Activated CD8-positive, alpha-beta memory T cell treated with anti-CD3 and anti-CD28 coated beads, Interleukin-2, amount 50 U/mL, for 1 hour (primary cell): ENCODE measurements around the gene TRIP13.
A peak's percentile ranks its signal among the peaks of the same experiment; 100 is the strongest.
"Not testable (repeated sequence)": the region's sequence is repeated elsewhere in the genome, so short reads cannot be mapped to it uniquely, and the experiment has no call there.

Experiments used
- DNase-seq: peaks from one replicate; pipeline ENCODE4 v3.0.0-alpha.2; 2020; ENCODE audit errors: extremely low read depth

Gene TRIP13, protein sequence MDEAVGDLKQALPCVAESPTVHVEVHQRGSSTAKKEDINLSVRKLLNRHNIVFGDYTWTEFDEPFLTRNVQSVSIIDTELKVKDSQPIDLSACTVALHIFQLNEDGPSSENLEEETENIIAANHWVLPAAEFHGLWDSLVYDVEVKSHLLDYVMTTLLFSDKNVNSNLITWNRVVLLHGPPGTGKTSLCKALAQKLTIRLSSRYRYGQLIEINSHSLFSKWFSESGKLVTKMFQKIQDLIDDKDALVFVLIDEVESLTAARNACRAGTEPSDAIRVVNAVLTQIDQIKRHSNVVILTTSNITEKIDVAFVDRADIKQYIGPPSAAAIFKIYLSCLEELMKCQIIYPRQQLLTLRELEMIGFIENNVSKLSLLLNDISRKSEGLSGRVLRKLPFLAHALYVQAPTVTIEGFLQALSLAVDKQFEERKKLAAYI

DNA sequence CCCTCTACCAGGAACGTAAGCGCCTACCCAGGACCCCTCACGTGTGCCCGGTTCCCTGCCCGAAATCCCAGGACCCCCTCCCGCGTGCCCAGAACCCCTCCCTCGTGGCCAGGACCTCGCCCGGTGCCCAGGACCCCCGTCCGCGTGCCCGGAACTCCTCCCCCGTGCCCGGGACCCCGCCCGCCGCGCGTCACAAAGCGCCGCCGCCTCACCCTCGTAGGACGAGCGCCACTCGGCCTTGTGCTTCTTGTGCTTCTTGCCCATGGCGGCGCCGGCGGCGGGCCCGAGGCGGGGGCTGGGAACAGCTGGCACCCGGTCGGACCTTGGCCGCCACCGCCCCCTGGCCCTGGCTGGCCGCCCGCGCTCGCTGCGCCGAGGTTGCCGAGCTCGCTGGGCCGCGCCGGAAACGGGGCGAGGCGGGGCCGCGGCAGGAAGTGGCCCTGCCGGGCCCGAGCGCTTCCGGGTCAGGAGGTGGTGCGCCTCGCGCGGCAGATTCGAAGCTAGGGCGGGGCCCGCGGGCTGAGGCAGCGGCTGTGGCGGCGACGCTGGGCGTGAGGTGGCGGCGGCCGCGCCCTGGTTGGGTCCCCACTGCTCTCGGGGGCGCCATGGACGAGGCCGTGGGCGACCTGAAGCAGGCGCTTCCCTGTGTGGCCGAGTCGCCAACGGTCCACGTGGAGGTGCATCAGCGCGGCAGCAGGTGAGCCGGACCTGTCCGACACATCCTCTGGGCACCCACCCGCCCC is at the start of gene TRIP13, which contains the start of gene BRD9:
TRIP13 (plus strand) TSS at position 491 of the 743 bp plus-strand sequence; CDS start at position 606, 115 bp downstream.
BRD9 (minus strand) TSS at position 408 of the 743 bp plus-strand sequence; CDS start at position 264, 144 bp downstream.
- peak; percentile 31 for DNase-seq

DNA sequence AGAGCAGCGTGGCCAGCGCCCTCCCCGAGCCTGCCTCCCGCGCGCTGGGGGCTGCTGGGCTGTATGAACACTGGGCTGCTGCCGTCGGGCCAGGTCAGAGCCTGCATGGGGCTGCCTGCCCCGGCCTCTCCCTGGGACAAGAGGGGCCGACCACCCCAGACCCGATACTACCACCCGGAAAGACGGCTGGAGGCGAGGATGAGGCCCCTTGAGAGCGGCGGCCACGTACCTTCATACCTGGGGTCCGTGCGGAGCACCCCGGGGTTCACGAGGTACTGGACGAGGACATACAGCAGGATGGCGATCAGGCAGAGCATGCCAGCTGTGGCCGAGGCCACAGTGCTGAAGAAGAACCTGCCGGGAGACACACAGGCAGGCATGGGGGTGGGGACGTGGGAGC is 49.3 kb upstream of the TRIP13 start:
- not testable (repeated sequence) for DNase-seq

DNA sequence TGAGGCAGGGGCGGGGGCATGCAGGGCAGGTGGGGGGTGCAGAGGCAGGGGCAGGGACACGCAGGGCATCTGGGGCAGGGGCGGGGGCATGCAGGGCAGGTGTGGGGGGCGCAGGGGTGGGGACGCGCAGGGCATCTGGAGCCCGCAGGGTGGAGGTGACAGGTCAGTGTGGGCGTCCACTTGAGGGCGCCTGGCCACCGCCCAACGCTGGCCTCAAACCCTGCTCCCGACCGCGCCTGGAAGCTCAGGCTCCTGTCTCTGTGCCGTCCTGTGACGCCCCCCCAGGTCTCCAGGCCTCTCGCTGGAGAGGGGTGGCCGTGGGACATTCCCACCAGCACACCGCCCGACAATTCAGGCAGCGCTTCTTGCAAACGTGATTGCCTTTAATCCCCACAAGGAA is 48.8 kb upstream of the TRIP13 start:
- DNase-seq: not testable (repeated sequence)

DNA sequence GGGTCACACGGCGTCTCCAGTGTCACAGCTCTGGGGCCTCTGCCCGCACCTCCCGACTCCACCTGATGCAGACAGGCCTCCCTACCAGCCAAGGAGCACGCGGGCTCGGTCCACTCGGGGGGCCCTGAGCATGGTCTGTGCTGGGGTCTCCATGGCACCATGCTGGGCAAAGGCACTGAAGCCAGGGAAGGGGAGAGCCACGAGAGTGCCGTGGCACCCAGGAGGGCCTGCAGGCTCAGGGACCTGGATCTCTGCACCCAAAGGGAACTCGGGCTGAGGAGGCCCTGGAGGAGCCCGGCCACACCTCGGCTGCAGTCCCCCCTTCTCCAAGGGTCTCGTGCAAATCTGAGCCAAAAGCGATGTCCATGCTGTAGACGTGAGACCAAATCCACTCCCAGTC is 48.3 kb upstream of the TRIP13 start:
- not testable (repeated sequence) for DNase-seq

DNA sequence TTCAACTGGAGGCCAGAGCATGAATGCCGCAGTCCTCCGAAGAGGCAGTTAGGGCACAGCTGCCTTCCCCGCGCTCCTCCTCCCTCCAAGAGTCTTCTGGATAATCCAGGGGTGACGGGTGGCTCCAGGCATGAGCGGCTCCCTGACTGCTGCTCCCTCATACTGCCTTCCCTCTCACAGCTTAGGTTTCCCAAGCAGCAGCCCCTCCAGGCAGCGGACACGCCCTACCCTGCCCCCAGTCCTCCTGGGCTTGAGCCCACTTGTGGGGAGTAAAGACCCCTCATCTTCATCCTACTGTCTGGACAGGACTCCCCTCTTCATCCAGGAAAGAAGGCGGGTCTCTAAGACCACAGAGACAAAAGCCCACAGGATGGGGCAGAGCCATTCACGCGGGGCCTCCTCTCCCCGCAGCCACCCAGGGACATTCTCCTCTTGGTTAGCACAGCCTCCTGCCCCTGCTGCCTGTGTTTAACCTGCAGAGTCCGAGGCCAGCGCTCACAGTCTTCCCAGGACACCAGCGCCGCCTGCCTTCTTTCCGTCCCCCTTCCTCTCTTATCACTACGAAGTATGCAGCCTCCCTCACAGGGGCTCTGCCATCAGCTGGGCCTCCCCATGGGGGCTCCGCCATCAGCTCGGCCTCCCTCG is 47.5 kb upstream of the TRIP13 start:
- not testable (repeated sequence) for DNase-seq

DNA sequence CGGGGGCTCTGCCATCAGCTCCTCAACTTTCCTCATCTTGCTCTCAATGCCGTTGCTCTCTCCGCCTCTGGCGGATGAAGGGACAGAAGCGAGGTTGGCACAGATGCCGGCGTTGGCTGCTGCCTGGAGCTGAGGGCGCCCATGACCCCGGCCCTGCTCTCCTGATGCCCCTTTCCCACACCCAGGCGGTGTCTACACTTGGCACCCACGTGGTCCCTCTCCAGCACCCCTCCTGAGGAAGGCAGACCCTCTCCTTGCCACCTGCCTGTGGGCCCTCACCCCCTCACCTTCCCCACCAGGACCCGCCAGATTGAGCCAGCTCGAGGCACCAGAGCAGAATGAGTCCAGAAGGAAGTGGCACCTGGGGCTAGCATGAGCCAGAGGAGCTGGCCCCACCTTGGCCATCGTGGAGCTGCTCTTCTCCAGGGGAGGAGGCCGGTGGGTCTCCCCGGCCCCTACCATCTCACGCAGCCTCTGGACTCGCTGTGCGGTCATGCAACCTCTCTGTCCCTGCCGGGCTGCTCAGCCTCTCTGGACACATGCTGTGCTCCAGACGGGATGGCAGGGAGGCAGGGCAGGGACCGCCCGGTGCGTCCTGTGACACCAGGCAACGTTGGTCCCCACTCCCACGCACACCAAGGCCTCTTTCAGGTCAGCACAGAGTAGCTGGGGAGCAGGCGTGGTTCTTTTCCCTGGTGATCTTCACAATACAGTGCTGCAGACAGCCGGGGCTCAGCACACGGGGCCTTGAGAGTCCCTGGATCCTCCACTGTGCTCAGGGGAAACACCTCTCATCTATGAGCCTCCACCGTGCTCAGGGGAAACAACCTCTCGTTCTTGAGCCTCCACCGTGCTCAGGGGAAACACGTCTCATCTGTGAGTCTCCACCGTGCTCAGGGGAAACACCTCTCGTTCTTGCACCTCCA is 46.7 kb upstream of the TRIP13 start:
- not testable (repeated sequence) for DNase-seq

DNA sequence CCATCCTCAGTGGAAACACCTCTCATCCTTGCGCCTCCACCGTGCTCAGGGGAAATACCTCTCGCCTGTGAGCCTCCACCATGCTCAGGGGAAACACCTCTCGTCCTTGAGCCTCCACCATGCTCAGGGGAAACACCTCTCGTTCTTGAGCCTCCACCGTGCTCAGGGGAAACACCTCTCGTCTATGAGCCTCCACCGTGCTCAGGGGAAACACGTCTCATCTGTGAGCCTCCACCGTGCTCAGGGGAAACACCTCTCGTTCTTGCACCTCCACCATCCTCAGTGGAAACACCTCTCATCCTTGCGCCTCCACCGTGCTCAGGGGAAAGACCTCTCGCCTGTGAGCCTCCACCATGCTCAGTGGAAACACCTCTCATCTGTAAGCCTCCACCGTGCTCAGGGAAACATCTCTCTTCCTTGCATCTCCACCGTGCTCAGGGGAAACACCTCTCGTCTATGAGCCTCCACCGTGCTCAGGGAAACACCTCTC is 46.0 kb upstream of the TRIP13 start:
- not testable (repeated sequence) for DNase-seq

DNA sequence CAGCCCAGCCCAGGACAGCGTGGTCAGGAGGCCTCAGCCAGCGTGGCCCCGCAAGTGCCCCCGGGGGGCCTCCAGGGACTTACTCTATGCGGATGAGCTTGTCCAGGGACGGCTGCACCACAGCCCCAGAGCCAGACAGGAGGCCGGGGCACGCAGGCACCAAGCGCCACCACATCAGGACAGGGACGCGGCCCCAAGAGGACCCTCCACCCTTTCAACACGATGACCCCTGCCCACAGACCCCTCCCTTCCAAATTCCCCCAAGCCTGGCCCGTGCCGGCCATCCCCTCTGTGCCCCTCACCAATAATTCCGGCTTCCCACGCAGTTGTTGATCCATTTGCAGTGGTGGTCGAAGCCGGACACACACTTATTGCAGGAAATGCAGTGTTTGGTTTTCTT is 45.5 kb upstream of the TRIP13 start:
- DNase-seq: not testable (repeated sequence)

DNA sequence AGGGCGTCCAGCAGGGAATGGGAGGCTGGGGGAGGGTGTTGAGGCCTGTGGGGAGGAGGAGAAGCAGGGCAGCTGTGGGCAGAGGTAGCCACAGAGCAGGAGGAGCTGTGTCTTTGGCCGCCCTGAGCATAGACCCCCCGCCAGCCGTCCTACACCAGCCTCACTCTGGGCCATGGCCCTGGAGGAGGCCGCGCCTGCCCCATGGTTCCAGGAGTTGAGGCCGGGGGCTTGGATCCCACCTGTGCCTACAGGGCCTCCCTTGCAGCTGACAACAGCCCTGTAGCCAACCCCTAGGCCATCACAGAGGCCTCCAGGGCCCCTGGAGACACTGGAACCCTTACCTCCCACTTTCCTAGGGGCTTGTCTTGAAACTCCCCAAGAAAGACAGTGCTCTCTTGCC is 44.9 kb upstream of the TRIP13 start:
- DNase-seq: not testable (repeated sequence)

DNA sequence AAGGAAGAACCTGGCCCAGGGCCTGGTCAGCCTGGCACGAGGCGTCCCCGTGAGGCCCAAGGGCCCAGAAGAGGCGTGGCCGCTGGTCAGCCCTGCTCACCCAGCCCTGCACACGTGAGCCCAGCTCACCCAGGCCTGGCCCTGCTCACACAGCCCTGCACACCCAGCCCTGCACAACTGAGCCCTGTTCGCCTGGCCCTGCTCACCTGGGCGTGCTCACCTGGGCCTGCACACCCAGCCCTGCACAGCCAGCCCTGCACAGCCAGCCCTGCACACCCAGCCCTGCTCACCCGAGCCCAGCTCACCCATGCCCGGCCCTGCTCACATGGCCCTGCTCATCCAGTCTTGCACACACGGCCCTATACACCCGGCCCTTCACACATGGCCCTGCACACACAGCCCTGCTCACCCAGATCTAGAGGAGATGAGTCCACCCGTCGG is 44.0 kb upstream of the TRIP13 start:
- no peak for DNase-seq

DNA sequence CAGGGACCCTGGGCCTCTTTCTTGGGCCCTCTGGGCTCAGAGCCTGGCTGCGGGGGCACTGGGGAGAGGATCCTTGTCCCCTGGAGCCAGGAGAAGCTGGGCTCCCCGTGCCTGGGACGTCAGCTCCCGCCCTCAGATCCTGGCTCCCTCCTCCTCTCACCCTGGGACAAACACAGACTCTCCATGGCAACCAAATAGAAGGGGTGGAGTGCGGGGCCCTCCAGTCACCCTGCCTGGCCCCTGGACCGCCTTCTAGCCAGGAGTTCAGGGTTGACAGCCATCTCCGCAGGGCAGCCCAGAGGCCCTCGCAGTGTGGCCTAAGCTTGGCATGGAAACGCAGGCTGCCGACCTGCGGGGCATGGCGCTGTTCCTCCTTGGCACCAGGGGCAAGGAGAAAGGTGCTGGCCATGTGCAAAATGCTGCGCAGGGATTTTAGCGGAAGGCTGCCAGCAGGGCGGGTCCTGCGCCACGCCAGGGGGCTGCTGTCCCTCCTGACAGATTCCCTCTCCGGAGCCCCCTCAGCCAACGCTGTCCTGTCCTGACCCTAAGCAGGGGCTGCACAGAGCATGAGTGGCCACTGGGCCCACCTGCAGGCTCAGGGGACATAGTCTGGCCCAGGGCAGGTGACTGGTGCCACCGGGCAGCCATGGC is 42.9 kb upstream of the TRIP13 start:
- DNase-seq: no peak

DNA sequence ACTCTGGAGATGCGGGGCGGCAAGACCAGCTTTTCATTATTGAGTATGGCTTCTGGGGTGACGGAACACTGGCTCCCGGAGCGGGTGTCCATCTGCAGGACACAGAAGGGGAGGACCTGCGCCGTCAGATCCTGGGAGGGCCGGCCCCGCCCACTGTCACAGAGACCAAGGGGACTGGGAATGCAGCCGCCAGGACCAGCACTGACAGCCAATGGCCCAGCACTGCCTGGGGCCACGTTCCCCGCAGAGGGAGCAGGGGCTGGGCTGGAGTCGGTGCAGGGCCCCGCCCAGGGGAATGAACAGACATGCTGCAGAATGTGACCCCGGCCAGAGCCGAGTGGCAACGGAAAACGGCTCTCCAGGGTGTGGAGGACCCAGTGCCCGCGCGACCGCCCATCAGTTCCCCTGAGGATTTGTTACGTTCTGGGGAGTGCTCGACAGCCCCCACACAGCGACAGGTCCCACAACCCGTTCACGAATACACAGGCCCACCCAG is 42.1 kb upstream of the TRIP13 start, which contains the start of gene ZDHHC11:
ZDHHC11 (minus strand) TSS at position 476 of the 496 bp plus-strand sequence; CDS start at position 92, 384 bp downstream.
- DNase-seq: no peak

DNA sequence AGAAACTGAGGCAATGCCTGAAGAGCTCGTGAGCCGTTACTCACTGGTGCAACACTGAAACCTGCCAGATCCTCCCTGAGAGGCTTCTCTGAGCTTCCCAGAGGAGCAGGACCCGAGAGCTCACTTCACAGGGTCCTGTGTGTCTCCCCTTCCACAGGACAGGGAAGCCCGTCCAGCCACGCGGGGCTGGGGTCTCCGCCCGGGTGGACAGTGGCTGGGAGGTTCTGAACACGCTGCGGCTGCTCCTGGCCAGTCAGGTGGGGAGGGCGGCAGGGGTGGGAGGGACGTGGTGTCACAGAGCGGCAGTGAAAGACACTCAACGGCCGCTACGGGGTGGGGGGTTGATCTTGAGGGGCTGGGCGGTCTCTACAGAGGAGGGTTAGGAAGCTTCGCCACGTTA is 41.6 kb upstream of the TRIP13 start:
- no peak for DNase-seq

DNA sequence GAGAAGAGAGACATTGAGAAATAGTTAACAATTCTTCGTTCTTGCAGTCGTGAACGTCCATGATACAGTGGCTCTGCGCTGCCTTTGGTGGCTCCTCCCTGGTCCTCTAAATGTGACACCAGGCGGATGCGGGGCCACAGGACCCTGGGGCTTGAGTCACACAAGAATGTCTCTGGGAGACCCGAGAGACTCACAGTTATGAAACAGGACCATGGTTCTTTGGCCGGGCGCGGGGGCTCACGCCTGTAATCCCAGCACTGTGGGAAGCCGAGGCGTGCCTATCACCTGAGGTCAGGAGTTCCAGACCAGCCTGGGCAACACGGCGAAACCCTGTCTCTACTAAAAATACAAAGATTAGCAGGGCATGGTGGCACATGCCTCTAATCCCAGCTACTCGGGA is 41.1 kb upstream of the TRIP13 start:
- DNase-seq: no peak

DNA sequence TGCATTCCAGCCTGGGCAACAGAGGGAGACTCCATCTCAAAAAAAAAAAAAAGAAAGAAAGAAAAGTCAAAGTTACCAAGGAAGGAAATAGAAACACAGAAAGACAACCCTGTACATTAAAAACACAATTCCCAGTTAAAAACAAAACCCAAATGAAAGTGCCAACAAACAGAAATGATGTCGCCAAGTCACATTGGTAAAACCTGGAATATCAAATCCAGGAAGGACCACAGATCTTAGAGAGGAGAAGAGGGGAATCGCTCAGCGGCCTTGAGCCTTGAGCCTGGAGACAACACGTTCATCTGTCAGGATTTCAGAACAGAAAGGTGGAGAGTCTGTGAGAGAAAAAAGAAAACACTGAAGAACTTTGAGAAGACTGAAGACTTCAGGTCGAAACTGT is 40.7 kb upstream of the TRIP13 start:
- no peak for DNase-seq

DNA sequence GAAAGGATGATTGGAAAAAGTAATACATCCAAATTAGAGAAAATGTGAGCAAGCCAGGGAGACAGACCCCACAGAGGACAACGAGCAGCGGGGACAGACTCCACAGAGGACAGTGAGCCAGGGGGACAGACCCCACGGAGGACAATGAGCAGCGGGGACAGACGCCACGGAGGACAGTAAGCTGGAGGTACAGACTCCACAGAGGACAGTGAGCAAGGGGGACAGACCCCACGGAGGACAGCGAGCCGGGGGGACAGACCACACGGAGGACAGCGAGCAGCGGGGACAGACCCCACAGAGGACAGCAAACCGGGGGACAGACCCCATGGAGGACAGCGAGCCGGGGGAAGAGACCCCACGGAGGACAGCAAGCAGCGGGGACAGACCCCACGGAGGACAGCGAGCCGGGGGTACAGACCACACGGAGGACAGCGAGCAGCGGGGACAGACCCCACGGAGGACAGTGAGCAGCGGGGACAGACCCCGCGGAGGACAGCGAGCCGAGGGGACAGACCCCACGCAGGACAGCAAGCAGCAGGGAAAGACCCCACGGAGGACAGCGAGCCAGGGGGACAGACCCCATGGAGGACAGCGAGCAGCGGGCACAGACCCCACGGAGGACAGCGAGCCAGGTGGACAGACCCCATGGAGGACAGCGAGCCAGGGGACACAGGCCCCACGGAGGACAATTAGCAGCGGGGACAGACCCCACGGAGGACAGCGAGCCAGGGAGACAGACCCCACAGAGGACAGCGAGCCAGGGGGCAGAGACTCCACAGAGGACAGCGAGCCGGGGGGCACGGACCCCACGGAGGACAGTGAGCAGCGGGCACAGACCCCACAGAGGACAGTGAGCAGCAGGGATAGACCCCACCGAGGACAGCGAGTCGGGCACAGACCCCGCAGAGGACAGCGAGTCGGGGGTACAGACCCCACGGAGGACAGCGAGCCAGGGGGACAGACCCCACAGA is 40.0 kb upstream of the TRIP13 start:
- no peak for DNase-seq

DNA sequence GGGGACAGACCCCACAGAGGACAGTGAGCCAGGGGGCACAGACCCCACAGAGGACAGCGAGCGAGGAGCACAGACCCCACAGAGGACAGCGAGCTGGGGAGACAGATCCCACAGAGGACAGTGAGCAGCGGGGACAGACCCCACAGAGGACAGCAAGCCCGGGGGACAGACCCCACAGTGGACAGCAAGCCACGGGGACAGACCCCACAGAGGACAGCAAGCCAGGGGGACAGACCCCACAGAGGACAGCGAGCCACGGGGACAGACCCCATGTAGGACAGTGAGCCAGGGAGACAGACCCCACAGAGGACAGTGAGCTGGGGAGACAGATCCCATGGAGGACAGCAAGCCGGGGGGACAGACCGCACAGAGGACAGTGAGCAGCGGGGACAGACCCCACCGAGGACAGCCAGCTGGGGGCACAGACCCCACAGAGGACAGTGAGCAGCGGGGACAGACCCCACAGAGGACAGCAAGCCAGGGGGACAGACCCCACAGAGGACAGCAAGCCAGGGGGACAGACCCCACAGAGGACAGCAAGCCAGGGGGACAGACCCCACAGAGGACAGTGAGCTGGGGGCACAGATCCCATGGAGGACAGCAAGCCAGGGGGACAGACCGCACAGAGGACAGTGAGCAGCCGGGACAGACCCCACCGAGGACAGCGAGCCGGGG is 39.1 kb upstream of the TRIP13 start:
- not testable (repeated sequence) for DNase-seq

DNA sequence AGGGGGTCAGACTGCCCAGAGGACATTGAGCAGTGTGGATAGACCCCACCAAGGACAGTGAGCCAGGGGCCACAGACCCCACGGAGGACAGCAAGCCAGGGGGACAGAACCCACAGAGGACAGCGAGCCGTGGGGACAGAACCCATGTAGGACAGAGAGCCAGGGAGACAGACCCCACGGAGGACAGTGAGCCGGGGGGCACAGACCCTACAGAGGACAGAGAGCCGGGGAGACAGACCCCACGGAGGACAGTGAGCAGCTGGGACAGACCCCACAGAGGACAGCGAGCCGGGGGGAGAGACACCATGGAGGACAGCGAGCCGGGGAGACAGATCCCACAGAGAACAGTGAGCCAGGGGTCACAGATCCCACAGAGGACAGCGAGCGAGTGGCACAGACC is 38.5 kb upstream of the TRIP13 start:
- DNase-seq: no peak
